HG03159 (cell line): Measurements from ENCODE around the gene FAM9C.
A peak's percentile ranks its signal among the peaks of the same experiment; 100 is the strongest.

ENCODE experiments used
- ATAC-seq: cut with Tn5 transposase; IDR thresholded peaks from one replicate; pipeline ENCODE4 v1.9.1; 2021; ENCODE audit warnings: mild to moderate bottlenecking, moderate library complexity; ENCODE audit not compliant: unreplicated experiment

Gene FAM9C

DNA sequence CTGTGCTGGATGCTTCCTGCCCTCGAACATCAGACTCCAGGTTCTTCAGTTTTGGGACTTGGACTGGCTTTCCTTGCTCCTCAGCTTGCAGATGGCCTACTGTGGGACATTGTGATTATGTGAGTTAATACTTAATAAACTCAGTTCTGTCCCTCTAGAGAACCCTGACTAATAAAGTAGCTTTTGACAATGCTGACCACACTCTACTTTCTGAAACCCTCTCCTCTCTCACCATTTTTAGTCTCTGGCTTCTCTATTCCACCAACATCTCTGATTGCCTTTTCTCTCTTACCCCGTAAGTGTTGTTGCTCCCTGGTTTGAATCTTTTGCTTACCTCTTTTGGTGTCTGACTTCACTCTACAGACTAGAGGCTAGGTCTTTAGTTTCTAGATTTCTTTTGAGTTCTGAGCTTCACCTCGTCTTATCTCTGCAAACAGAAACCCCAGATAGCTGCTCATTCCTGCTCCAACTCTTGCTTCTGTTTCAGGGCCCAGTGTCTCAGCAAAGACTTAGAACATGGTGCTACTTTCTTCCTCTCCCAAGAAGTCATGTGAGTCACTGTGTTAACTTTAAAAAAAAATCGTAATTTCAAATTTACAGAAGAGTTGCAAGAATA, 58.1 kb downstream of the FAM9C start:
- ATAC-seq: peak; percentile 51
